Esophagus (tissue), 2 donors: ENCODE data around the gene SCAF4. TPM values are rescaled to one million over a fixed set of nuclear protein-coding genes. Genes with fewer than 3 reads are reported as not detected.

ENCODE experiments used
- H3K27ac ChIP-seq, 2 donors: one replicate each; pipeline ENCODE4 v1.5.1; 2013; ENCODE audit warnings: low read depth in 2 of 2, mild to moderate bottlenecking in 2 of 2, inconsistent platforms in 1 of 2, low read length in 1 of 2, moderate library complexity in 1 of 2
- H3K27me3 ChIP-seq, 2 donors: one replicate each; pipeline ENCODE4 v1.6.1; 2013; ENCODE audit warnings: low read length in 2 of 2, control low read depth in 1 of 2, mild to moderate bottlenecking in 1 of 2; ENCODE audit not compliant: insufficient read depth in 2 of 2, control insufficient read depth in 1 of 2
- H3K36me3 ChIP-seq, 2 donors: one replicate each; pipeline ENCODE4 v1.6.1; 2013; ENCODE audit warnings: low read length in 1 of 2; ENCODE audit not compliant: control insufficient read depth in 2 of 2, insufficient read depth in 2 of 2
- H3K4me1 ChIP-seq, 2 donors: one replicate each; pipeline ENCODE4 v1.6.1; 2013; ENCODE audit warnings: low read length in 1 of 2; ENCODE audit not compliant: control insufficient read depth in 2 of 2, insufficient read depth in 2 of 2
- H3K4me3 ChIP-seq, 2 donors: one replicate each; pipeline ENCODE4 v1.5.1; 2013; ENCODE audit warnings: low read length in 2 of 2, mild to moderate bottlenecking in 2 of 2, low read depth in 1 of 2, moderate library complexity in 1 of 2
- H3K9me3 ChIP-seq, 2 donors: one replicate each; pipeline ENCODE4 v1.6.1; 2013; ENCODE audit warnings: mild to moderate bottlenecking in 2 of 2, low read depth in 1 of 2, low read length in 1 of 2, moderate library complexity in 1 of 2; ENCODE audit not compliant: control insufficient read depth in 2 of 2, insufficient read depth in 1 of 2
- WGBS, 2 donors: extraction: QIAGEN DNeasy Blood & Tissue Kit; methylation state at CpG; one replicate each; pipeline ENCODE4 v1.1.7; 2013; 5-methylcytosine and 5-hydroxymethylcytosine counted together
- polyA plus RNA-seq, 2 donors: library from polyadenylated mRNA; stranded (reverse); fragments of 200-250 nt; gene quantifications; one replicate each; pipeline ENCODE4 v1.2.3, GENCODE V29; 2013
- donor health status: healthy with polysubstance abuse.
- donor health status: Bipolar disorder and iron deficiency.

SCAF4 gene
- polyA plus RNA-seq, 2 donors, result 9.7 to 10.5 TPM

GRCh38 chr21:31706562-31706961 is 25.4 kb downstream of the SCAF4 start:
- no peak overlapping the region for H3K4me3 ChIP-seq
- WGBS, 2 donors, result 79 to 80% methylated on average over 3 of the region's 3 CpGs
- H3K27me3 ChIP-seq, result no peaks in the 10 kb centered on the region
- no peak overlapping the region for H3K27ac ChIP-seq
- no peaks in the 10 kb centered on the region for H3K9me3 ChIP-seq
- peaks cover 2 to 5% of the 10 kb centered on the region in 2 donors for H3K4me1 ChIP-seq
- peaks cover 1 to 2% of the 10 kb centered on the region in 2 donors for H3K36me3 ChIP-seq

- peaks cover 7 to 10% of the 10 kb centered on the region in 2 donors for H3K36me3 ChIP-seq
- WGBS, 2 donors, result 97 to 98% methylated on average over 3 of the region's 3 CpGs
These were observed 31.9 kb downstream of the SCAF4 start for GRCh38 chr21:31700040-31700439.

GRCh38 chr21:31698461-31698860 is 33.5 kb downstream of the SCAF4 start:
- peaks cover 7 to 12% of the 10 kb centered on the region in 2 donors for H3K36me3 ChIP-seq
- H3K4me1 ChIP-seq, result no peaks in the 10 kb centered on the region
- no peaks in the 10 kb centered on the region for H3K27me3 ChIP-seq
- H3K4me3 ChIP-seq, result no peak overlapping the region
- no peak overlapping the region for H3K27ac ChIP-seq
- H3K9me3 ChIP-seq, result no peaks in the 10 kb centered on the region

More at GRCh38 chr21:31700040-31700439, 31.9 kb downstream of the SCAF4 start:
- Histone ChIP-seq H3K4me3 (no peak overlapping the region), H3K9me3 (no peaks in the 10 kb centered on the region), H3K4me1 (no peaks in the 10 kb centered on the region), H3K27me3 (no peaks in the 10 kb centered on the region), H3K27ac (no peak overlapping the region)

- no peak overlapping the region for H3K4me3 ChIP-seq
- H3K27me3 ChIP-seq, result no peaks in the 10 kb centered on the region
- H3K27ac ChIP-seq, result no peak overlapping the region
- no peaks in the 10 kb centered on the region for H3K9me3 ChIP-seq
- 91 to 96% methylated on average over 6 of the region's 6 CpGs for WGBS, 2 donors
- no peaks in the 10 kb centered on the region for H3K4me1 ChIP-seq
- peaks cover 5 to 12% of the 10 kb centered on the region in 2 donors for H3K36me3 ChIP-seq
These were observed 35.5 kb downstream of the SCAF4 start for GRCh38 chr21:31696424-31696823.

DNA sequence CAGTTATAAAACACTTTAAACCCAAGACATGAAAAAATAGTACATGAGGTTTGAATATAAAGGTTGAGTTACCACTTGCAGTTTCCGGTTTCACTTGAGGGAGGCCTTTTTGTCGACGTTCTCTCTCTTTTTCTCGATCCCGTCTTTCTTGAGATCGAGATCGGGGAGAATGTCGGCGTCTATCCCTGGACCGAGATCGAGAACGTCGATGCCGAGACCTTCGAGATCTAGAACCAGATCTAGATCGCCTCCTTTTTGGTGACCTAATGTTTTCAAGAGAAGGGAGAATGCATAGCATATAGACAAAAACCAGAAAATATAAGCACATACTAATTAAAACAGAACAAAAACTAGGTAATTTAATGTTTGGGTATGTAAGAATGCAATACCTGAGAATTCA is 38.7 kb downstream of the SCAF4 start:
- no peaks in the 10 kb centered on the region for H3K27me3 ChIP-seq
- no peaks in the 10 kb centered on the region for H3K9me3 ChIP-seq
- 97 to 99% methylated on average over 16 of the region's 16 CpGs for WGBS, 2 donors
- no peaks in the 10 kb centered on the region for H3K4me1 ChIP-seq
- no peak overlapping the region for H3K27ac ChIP-seq
- H3K4me3 ChIP-seq, result no peak overlapping the region
- H3K36me3 ChIP-seq, result peaks cover 0 to 14% of the 10 kb centered on the region in 2 donors

DNA sequence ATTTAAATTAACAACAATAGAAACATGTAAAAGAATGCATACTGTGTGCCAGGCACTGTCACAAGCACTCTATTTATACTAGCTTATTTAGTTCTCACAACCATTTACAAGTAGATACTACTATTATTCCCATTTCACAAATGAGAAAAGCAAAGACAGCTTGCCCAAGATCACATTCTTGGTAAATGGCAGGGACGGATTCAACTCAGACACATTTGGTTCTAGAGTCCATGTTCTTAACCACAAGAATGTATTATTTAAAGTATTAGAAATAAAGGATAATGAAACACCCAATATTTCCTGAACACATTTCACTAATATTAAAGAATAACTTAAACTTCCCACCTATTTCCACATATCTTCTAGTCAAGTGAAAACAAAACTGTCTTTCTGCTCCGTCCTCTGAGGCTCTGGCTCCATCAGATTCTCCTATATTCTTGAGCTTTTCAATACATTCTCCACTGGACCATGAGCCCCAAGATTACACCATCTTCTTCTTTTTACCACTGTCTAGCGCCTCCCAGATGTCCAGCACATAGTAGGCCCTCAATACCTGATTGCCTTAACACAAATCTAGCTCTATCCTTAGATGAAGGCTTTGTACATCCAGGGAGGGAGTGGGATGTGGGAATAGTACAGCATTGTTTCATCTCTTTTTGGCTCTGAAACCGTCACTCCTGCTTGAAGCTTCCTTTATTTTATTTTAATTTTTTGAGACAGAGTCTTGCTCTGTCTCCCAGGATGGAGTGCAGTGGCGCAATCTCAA is 43.1 kb downstream of the SCAF4 start:
- Histone ChIP-seq H3K27me3 (no peaks in the 10 kb centered on the region), H3K9me3 (no peaks in the 10 kb centered on the region), H3K4me1 (no peaks in the 10 kb centered on the region), H3K4me3 (no peak overlapping the region), H3K36me3 (peaks cover 7 to 20% of the 10 kb centered on the region in 2 donors), H3K27ac (no peak overlapping the region)
- WGBS, 2 donors, result 90 to 94% methylated on average over 5 of the region's 5 CpGs

- H3K4me1 ChIP-seq, result no peaks in the 10 kb centered on the region
- peaks cover 12 to 17% of the 10 kb centered on the region in 2 donors for H3K36me3 ChIP-seq
- WGBS, 2 donors, result 95 to 96% methylated on average over 2 of the region's 2 CpGs
- no peaks in the 10 kb centered on the region for H3K27me3 ChIP-seq
- no peak overlapping the region for H3K4me3 ChIP-seq
- no peaks in the 10 kb centered on the region for H3K9me3 ChIP-seq
- H3K27ac ChIP-seq, result no peak overlapping the region
These were observed 44.8 kb downstream of the SCAF4 start for GRCh38 chr21:31687108-31687507.

GRCh38 chr21:31686272-31686915 is 45.5 kb downstream of the SCAF4 start:
- Histone ChIP-seq H3K4me1 (no peaks in the 10 kb centered on the region), H3K27me3 (no peaks in the 10 kb centered on the region), H3K36me3 (peaks cover 12 to 17% of the 10 kb centered on the region in 2 donors), H3K9me3 (no peaks in the 10 kb centered on the region), H3K27ac (no peak overlapping the region), H3K4me3 (no peak overlapping the region)
- WGBS, 2 donors, result 77 to 83% methylated on average over 7 of the region's 7 CpGs

- H3K4me1 ChIP-seq, result no peaks in the 10 kb centered on the region
- no peaks in the 10 kb centered on the region for H3K27me3 ChIP-seq
- no peak overlapping the region for H3K27ac ChIP-seq
- 91% methylated on average over 7 of the region's 7 CpGs for WGBS, 2 donors
- no peak overlapping the region for H3K4me3 ChIP-seq
- peaks cover 12 to 14% of the 10 kb centered on the region in 2 donors for H3K36me3 ChIP-seq
- H3K9me3 ChIP-seq, result no peaks in the 10 kb centered on the region
These were observed 47.0 kb downstream of the SCAF4 start for GRCh38 chr21:31684918-31685317.

DNA sequence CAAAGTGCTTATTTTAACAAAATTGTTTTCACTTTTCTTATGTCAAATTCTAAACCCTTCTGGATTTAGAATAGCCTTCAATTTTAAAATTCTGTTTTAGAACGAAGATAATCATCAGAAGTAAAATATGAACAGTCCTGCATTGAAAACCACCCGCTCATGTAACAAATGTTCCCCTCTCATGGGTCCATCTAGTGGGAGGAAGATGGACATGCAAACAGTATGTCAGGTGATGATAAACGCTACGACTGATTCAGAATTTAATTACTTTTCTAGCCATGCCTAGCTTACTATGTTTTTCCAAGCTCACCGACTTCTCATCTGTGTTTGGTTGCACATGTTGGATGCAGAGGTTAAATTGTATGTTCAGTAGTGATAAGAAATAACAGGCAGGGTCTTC is 48.9 kb downstream of the SCAF4 start:
- 87 to 89% methylated on average over 5 of the region's 5 CpGs for WGBS, 2 donors
- no peaks in the 10 kb centered on the region for H3K9me3 ChIP-seq
- no peak overlapping the region for H3K4me3 ChIP-seq
- peaks cover 12% of the 10 kb centered on the region in 2 donors for H3K36me3 ChIP-seq
- H3K27me3 ChIP-seq, result no peaks in the 10 kb centered on the region
- H3K27ac ChIP-seq, result no peak overlapping the region
- H3K4me1 ChIP-seq, result no peaks in the 10 kb centered on the region
